ENCODE data around the gene FAM53C. TPM values are rescaled to one million over a fixed set of nuclear protein-coding genes. Genes with fewer than 3 reads are reported as not detected.
"Not testable (repeated sequence)": the region's sequence is repeated elsewhere in the genome, so short reads cannot be mapped to it uniquely, and the experiment has no call there.

FAM53C gene
- polyA plus RNA-seq, 1 donor from 2014 or later: 20.4 TPM

DNA sequence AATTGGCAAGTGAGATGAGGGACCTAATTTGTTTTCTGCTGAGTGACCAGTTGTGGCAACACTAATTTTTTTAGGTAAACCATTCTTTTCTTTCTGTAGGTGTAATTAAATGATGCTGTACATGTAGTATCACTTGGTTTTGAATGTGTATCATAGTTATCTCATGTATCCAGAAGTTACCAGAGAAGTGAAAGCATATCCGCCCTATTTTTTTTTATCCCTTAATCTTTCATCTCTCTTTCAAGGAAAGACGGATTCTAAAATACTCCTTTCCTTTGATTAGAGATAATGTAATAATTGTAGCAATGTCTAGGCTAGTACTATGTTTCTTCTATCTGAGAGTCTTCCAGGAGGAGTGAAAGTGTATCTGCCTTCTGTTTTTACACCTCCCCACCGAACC is 21.6 kb downstream of the FAM53C start:
- peak overlapping the region in 2 of 4 donors; percentile 39 to 50 for H3K4me3 Mint-ChIP-seq

DNA sequence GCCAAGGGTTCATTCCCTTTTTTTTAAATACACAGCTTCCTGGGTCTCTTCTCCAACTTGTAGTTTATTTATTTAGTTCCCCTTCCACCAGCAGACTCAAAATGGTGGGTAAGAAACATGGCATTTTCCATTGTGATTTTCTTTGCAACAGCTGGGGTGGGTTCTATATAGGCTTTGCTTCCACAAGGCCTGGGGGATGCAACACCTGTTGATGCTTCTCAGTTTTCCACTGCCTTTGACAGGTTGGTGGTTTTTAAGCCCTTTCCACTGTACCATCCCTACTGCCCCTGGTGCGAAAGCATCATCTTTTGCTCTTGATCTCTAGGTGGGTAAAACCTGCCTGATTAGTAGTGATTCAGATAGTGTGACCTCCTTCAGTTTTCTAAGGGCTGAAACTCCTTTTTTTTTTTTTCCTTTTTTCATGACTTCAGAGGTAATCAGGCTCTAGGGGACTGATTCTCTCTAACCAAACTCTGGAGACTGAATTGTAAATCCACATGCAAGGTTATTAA is 22.9 kb downstream of the FAM53C start:
- Mint-ChIP-seq H3K36me3 (no peaks in the 10 kb centered on the region), H3K4me3 (peak overlapping the region in 2 of 4 donors; percentile 52 to 65), H3K27me3 (no peaks in the 10 kb centered on the region), H3K4me1 (peaks cover 19 to 26% (median 24%) of the 10 kb centered on the region in 3 donors), H3K9me3 (no peaks in the 10 kb centered on the region), H3K27ac (peak overlapping the region; percentile 28 to 88 (median 42))

More for the DNA sequence above, 21.6 kb downstream of the FAM53C start:
- H3K9me3 Mint-ChIP-seq: no peaks in the 10 kb centered on the region
- H3K36me3 Mint-ChIP-seq: no peaks in the 10 kb centered on the region
- no peaks in the 10 kb centered on the region for H3K27me3 Mint-ChIP-seq
- no peak overlapping the region for H3K27ac Mint-ChIP-seq
- H3K4me1 Mint-ChIP-seq: peaks cover 30 to 38% (median 38%) of the 10 kb centered on the region in 3 donors

DNA sequence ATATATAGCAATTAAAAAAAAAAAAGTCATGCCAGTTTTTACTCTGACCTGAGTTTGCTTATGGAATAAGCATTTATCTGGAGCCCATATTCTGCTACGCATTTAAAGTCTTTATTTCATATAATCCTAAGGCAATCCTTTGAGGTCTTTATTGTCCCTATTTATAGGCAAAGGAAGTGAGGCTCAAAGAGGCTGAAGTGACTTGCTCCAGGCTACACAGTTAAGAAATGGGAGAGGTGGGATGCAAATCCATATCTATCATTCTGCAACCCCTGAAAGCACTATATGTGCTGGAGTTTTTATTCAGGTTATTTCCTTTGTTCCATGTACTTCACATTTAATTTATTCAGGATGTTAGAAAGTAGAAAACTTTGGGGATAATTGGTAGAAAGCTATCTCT is 26.5 kb downstream of the FAM53C start:
- H3K4me3 Mint-ChIP-seq: no peak overlapping the region
- H3K27ac Mint-ChIP-seq: no peak overlapping the region
- no peaks in the 10 kb centered on the region for H3K9me3 Mint-ChIP-seq
- peaks cover 36 to 48% (median 39%) of the 10 kb centered on the region in 3 donors for H3K4me1 Mint-ChIP-seq
- H3K27me3 Mint-ChIP-seq: no peaks in the 10 kb centered on the region
- H3K36me3 Mint-ChIP-seq: no peaks in the 10 kb centered on the region

DNA sequence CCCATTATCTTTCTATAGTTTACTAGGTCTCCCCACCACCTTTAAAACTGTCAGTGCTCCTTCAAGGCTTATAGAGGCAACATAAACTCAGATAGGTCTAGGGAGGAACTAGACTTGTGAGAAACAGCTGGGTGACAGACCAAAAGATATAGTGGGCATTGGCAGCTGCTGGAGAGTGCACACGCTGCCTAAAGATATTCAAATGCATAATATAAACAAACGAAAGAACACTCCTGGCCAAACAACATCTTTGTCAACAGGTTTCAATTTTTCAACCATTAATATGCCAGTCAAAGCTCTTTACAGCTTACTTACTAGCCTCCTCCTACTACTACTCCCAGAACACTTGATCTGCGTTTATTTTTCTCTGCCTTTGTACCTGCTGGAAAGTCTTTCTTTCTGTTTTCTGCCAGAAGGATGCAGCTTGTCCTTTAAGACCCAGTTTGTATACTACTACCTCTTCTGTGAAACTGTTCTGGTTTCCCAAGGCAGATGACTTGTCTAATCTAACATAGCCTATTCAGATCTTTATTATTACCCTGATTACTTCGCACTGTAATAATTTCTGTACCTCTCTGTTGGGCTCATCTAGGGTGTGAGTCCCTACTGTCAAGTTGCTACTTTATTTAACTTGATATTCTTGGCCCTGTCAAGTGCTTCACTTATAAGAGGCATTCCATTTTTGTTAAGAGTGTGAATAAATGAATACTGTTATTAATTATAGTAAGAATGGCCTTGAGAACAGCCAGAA is 28.7 kb downstream of the FAM53C start:
- peak overlapping the region in 2 of 4 donors; percentile 7 to 62 for H3K4me3 Mint-ChIP-seq
- no peaks in the 10 kb centered on the region for H3K27me3 Mint-ChIP-seq
- H3K9me3 Mint-ChIP-seq: no peaks in the 10 kb centered on the region
- peaks cover 30 to 36% (median 31%) of the 10 kb centered on the region in 3 donors for H3K4me1 Mint-ChIP-seq
- H3K27ac Mint-ChIP-seq: no peak overlapping the region
- no peaks in the 10 kb centered on the region for H3K36me3 Mint-ChIP-seq

DNA sequence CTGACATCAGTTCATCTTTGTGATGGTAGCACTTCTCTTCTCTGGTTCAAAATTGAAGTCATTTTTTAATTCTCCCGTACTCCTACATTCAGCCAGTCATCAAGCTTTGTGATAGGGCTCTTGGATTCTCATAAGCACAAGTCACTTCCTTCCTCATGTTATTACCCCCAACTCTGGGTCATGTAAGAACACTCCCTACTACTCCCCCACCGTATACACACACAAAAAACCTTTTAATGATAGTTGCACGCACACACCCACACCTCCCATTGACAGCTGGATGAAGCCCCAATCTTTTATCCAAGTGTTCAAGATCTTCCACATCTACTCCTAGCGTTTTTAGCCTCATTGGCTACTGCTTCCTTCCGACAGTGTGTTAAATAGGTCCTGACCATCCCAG is 31.2 kb downstream of the FAM53C start:
- peak overlapping the region in 1 of 4 donors; percentile 23 for H3K4me3 Mint-ChIP-seq
- no peaks in the 10 kb centered on the region for H3K9me3 Mint-ChIP-seq
- H3K27ac Mint-ChIP-seq: peak overlapping the region in 2 of 3 donors; percentile 3 to 64
- H3K36me3 Mint-ChIP-seq: no peaks in the 10 kb centered on the region
- H3K27me3 Mint-ChIP-seq: no peaks in the 10 kb centered on the region
- H3K4me1 Mint-ChIP-seq: peaks cover 27 to 37% (median 27%) of the 10 kb centered on the region in 3 donors

DNA sequence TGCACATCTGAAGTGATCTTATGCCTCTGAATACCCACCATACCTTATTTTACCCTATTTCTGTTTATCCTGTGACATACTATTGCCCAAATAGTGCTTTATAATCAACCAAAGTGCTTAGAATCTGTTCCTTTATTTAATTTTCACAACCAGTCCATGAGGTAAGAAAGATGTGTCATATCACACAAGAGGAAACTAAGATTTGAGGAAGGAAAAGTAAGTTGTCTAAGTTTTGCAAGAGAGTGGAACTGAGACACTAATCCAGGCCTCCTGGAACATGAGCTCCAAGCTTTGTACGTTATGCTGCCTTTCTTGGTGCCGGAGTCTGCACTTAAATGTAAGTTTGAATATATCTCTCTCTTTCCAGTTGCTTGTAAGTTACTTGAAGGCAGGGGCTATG is 31.6 kb downstream of the FAM53C start:
- Mint-ChIP-seq H3K4me3 (peak overlapping the region in 1 of 4 donors; percentile 23), H3K27me3 (no peaks in the 10 kb centered on the region), H3K9me3 (no peaks in the 10 kb centered on the region), H3K4me1 (peaks cover 26 to 37% (median 27%) of the 10 kb centered on the region in 3 donors), H3K36me3 (no peaks in the 10 kb centered on the region), H3K27ac (peak overlapping the region in 1 of 3 donors; percentile 3)

DNA sequence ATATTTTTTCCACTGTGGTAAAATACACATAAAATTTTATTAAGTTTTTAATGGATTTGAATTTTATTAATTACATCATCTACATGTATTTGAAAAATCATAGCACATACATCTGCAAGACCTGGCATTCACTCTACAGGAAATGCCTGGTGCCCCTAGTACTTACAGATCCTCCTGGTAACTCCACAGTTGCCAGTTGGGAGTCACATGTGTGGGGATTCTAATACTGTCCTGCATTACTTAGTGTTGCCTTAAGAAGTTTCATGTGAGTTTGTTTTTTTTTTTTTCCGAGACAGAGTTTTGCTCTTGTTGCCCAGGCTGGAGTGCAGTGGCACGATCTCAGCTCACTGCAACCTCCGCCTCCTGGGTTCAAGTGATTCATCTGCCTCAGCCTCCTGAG is 32.5 kb downstream of the FAM53C start:
- Mint-ChIP-seq H3K27ac (no peak overlapping the region), H3K4me1 (peaks cover 24 to 37% (median 27%) of the 10 kb centered on the region in 3 donors), H3K4me3 (no peak overlapping the region), H3K36me3 (no peaks in the 10 kb centered on the region), H3K9me3 (no peaks in the 10 kb centered on the region), H3K27me3 (no peaks in the 10 kb centered on the region)

DNA sequence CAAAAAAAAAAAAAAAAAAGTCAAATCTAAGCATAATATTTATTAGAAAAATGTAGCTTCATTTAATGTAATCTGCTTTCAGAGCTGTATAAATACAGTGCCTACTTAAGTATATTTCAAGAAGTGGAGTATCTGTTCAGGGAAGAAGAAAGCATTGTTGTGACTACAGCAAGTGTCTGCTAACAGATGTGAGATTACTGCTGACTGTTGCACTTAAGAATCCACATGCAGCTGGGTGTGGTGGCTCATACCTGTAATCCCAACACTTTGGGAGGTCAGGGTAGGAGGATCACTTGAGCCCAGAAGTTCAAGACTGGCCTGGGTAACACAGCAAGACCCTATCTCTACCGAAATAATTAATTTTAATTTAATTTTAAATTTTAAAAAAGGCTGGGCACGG is 33.4 kb downstream of the FAM53C start:
- H3K9me3 Mint-ChIP-seq: no peaks in the 10 kb centered on the region
- no peaks in the 10 kb centered on the region for H3K27me3 Mint-ChIP-seq
- H3K4me3 Mint-ChIP-seq: no peak overlapping the region
- peaks cover 23 to 34% (median 24%) of the 10 kb centered on the region in 3 donors for H3K4me1 Mint-ChIP-seq
- no peak overlapping the region for H3K27ac Mint-ChIP-seq
- no peaks in the 10 kb centered on the region for H3K36me3 Mint-ChIP-seq

DNA sequence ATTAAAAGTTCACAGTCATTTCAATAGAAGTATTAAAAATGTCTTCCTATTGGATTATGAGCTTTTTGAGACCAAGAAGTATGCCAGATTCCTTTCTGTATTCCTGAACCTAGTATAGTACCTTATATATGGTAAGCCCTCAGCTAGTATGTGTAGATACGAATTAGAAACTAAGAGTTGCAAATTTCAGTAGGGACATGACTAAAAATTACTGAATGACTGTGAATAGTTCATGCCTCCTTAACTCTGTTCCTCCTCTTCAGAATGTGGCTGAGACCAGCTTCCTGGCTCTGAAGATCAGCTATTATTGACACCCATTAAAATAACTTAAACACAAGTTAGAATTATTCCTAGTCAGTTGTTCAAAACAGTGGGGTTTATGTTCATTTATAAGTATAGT is 34.2 kb downstream of the FAM53C start:
- Mint-ChIP-seq H3K4me1 (peaks cover 16 to 27% (median 18%) of the 10 kb centered on the region in 3 donors), H3K9me3 (no peaks in the 10 kb centered on the region), H3K27me3 (no peaks in the 10 kb centered on the region), H3K4me3 (no peak overlapping the region), H3K27ac (no peak overlapping the region), H3K36me3 (no peaks in the 10 kb centered on the region)

DNA sequence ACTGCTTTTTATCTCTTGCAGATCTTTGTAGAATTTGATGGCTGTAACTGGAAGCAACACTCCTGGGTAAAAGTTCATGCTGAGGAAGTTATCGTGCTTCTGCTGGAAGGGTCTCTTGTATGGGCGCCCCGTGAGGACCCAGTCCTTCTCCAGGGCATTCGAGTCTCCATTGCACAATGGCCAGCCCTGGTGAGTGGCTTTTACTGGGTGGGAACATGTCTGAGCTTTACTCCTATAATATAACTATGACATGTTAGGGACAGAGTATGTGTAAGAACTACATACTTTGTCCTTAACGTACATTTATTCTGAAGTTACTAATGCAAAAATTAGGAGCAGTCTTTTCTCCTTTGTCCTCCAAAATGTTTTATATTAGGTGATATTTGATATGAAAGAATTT is 34.6 kb downstream of the FAM53C start:
- H3K27ac Mint-ChIP-seq: no peak overlapping the region
- H3K4me1 Mint-ChIP-seq: peaks cover 16 to 27% (median 18%) of the 10 kb centered on the region in 3 donors
- H3K4me3 Mint-ChIP-seq: no peak overlapping the region
- no peaks in the 10 kb centered on the region for H3K27me3 Mint-ChIP-seq
- no peaks in the 10 kb centered on the region for H3K9me3 Mint-ChIP-seq
- H3K36me3 Mint-ChIP-seq: no peaks in the 10 kb centered on the region

DNA sequence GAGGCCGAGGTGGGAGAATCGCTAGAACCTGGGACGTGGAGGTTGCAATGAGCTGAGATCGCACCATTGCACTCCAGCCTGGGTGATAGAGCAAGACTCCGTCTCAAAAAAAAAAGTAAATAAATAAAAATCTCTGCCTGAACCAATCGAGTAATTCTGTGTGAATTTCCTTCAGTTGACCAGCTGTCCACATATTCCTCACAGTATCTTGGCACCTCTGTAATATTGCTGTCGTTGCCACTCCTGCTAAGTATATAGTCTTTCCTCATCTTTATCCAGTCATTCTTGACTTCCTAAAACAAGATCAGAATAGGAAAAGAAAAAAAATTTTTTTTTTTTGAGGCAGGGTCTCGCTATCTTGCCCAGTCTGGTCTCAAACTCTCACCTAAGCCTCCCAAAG is 44.3 kb downstream of the FAM53C start:
- H3K27ac Mint-ChIP-seq: no peak overlapping the region
- H3K4me1 Mint-ChIP-seq: no peaks in the 10 kb centered on the region
- H3K27me3 Mint-ChIP-seq: no peaks in the 10 kb centered on the region
- H3K4me3 Mint-ChIP-seq: no peak overlapping the region
- no peaks in the 10 kb centered on the region for H3K9me3 Mint-ChIP-seq
- H3K36me3 Mint-ChIP-seq: peaks cover 3% of the 10 kb centered on the region

DNA sequence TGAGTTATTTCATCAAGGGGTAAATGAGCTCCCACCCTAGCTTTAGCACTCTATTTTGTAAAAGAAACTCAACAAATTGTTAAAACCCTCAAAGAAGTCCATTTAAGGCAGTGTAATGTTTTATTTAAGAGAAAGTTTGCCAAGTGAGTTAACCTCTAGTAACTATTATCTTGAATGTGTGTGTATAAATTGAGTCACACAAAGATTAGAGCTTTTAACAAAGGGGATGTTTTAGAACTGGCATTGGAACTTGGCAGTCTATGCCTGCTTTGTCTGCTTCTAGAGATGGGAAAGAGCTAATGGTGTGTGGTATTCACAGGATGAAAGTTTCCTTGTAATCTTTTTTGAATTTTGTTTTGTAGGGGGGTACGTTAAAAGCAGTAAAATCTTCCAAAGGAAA is 47.6 kb downstream of the FAM53C start:
- Mint-ChIP-seq H3K4me1 (no peaks in the 10 kb centered on the region), H3K27ac (peak overlapping the region in 1 of 3 donors; percentile 81), H3K36me3 (peaks cover 3% of the 10 kb centered on the region), H3K27me3 (no peaks in the 10 kb centered on the region), H3K9me3 (no peaks in the 10 kb centered on the region), H3K4me3 (no peak overlapping the region)

DNA sequence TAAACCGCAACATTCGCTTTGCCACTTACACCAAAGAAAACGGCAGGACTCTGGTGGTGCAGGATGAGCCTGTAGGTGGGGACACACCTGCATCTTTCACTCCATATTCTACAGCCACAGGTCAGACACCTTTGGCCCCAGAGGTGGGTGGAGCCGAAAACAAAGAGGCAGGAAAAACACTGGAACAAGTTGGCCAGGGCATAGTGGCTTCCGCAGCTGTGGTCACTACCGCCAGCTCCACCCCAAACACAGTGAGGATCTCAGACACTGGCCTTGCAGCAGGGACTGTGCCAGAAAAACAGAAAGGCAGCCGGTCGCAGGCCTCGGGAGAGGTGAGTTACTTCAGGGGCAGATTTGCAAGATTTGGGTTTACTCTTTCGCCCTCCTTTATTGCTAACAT is 48.2 kb downstream of the FAM53C start:
- no peaks in the 10 kb centered on the region for H3K27me3 Mint-ChIP-seq

DNA sequence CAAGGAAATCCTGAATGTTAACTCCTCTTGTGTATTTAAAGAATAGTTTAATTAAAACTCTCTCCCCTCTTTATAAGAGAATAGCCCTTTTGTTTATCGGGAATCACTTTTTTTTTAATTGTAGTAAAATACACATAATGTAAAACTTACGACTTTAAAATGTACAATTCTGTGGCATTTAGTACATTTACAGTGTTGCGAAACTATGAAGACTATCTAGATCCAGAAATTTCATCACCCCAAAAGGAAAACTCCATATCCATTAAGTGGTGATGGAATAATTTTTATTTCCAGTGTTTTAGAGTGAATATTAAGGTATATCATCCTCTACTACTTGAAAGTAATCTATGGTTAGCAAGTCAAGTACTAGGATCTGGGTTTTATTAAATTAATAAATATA is 51.3 kb downstream of the FAM53C start:
- Mint-ChIP-seq H3K36me3 (peaks cover 6% of the 10 kb centered on the region), H3K9me3 (no peaks in the 10 kb centered on the region), H3K27ac (no peak overlapping the region), H3K4me1 (no peaks in the 10 kb centered on the region), H3K27me3 (no peaks in the 10 kb centered on the region), H3K4me3 (no peak overlapping the region)

More for the DNA sequence above, 48.2 kb downstream of the FAM53C start:
- Mint-ChIP-seq H3K36me3 (peaks cover 5% of the 10 kb centered on the region), H3K4me1 (no peaks in the 10 kb centered on the region), H3K4me3 (no peak overlapping the region), H3K27ac (no peak overlapping the region), H3K9me3 (no peaks in the 10 kb centered on the region)

DNA sequence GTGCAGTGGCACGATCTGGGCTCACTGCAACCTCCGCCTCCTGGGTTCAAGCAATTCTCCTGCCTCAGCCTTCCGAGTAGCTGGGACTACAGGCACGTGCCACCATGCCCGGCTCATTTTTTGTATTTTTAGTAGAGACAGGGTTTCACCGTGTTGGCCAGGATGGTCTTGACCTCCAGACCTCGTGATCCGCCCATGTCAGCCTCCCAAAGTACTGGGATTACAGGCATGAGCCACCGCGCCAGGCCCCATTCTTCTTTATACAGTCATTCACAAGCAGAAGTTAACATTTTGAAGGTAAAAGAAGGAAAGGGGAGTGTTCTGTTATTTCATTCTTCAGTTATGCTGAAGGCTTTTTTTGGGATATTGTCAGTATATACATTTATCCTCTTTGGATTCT is 51.8 kb downstream of the FAM53C start:
- H3K27me3 Mint-ChIP-seq, H3K27ac Mint-ChIP-seq, H3K4me1 Mint-ChIP-seq, H3K4me3 Mint-ChIP-seq, H3K9me3 Mint-ChIP-seq, H3K36me3 Mint-ChIP-seq: not testable (repeated sequence)

DNA sequence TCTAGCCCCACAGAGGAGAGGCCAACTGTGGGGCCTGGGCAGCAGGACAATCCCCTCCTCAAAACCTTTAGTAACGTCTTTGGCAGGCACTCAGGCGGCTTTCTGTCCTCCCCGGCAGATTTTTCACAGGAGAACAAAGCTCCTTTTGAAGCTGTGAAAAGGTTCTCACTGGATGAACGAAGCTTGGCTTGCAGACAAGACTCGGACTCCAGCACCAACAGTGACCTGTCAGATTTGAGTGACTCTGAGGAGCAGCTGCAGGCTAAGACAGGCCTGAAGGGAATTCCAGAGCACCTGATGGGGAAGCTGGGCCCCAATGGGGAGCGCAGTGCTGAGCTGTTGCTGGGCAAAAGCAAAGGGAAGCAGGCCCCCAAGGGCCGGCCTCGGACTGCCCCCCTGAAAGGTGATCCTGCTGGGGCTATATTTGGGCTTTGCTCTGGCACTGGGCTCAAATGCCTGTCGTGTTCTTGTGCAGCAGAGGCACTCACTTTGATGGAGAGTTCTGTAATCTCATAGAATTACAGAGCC is 53.9 kb downstream of the FAM53C start:
- H3K4me1 Mint-ChIP-seq: no peaks in the 10 kb centered on the region
- H3K9me3 Mint-ChIP-seq: no peaks in the 10 kb centered on the region
- peak overlapping the region in 1 of 3 donors; percentile 59 for H3K27ac Mint-ChIP-seq

More for the DNA sequence above, 53.9 kb downstream of the FAM53C start:
- H3K4me3 Mint-ChIP-seq: no peak overlapping the region
- H3K27me3 Mint-ChIP-seq: no peaks in the 10 kb centered on the region
- H3K36me3 Mint-ChIP-seq: peaks cover 12% of the 10 kb centered on the region
